Lung (tissue), 12 donors: ENCODE measurements around the gene TMEM171. TPM values are rescaled to one million over a fixed set of nuclear protein-coding genes. Genes with fewer than 3 reads are reported as not detected.
A peak's percentile ranks its signal among the peaks of the same experiment; 100 is the strongest.

Experiments used
- ATAC-seq: fragments of 200-7000 bp; cut with Tn5 transposase; one replicate; pipeline ENCODE4 v1.9.1; 2020; ENCODE audit warnings: moderate number of reproducible peaks; ENCODE audit not compliant: insufficient read depth, low FRiP score
- DNase-seq, 3 donors: peaks; one replicate each; pipeline ENCODE4 v3.0.0-alpha.2; 2013 to 2017
- H3K27ac ChIP-seq, 2 donors: one replicate each; pipeline ENCODE4 v1.5.1; 2013; ENCODE audit warnings: mild to moderate bottlenecking in 2 of 2, moderate library complexity in 2 of 2, control low read depth in 1 of 2, inconsistent platforms in 1 of 2, low read depth in 1 of 2, low read length in 1 of 2
- H3K27me3 ChIP-seq, 3 donors: one replicate each; pipeline ENCODE4 v1.5.1; 2013; ENCODE audit warnings: low read length in 2 of 3; ENCODE audit not compliant: control insufficient read depth in 3 of 3, insufficient read depth in 3 of 3
- H3K36me3 ChIP-seq, 4 donors: one replicate each; pipeline ENCODE4 v1.5.1; 2013; ENCODE audit warnings: low read length in 4 of 4, mild to moderate bottlenecking in 1 of 4, moderate library complexity in 1 of 4; ENCODE audit not compliant: control insufficient read depth in 4 of 4, insufficient read depth in 4 of 4
- H3K4me1 ChIP-seq, 5 donors: one replicate each; pipeline ENCODE4 v1.5.1; 2013; ENCODE audit warnings: low read length in 5 of 5, mild to moderate bottlenecking in 2 of 5, moderate library complexity in 1 of 5; ENCODE audit not compliant: control insufficient read depth in 5 of 5, insufficient read depth in 5 of 5
- H3K4me3 ChIP-seq: one replicate; pipeline ENCODE4 v1.5.1; 2013; ENCODE audit warnings: mild to moderate bottlenecking, control low read depth, moderate library complexity
- H3K9ac ChIP-seq, 2 donors: one replicate each; pipeline ENCODE4 v1.5.1; 2013; ENCODE audit warnings: low read length in 2 of 2, control low read depth in 1 of 2; ENCODE audit not compliant: insufficient read depth in 1 of 2
- H3K9me3 ChIP-seq, 4 donors: one replicate each; pipeline ENCODE4 v1.5.1; 2013; ENCODE audit warnings: low read length in 3 of 4, mild to moderate bottlenecking in 1 of 4, moderate library complexity in 1 of 4; ENCODE audit not compliant: control insufficient read depth in 4 of 4, insufficient read depth in 3 of 4
- WGBS, 2 donors: extraction: QIAGEN DNeasy Blood & Tissue Kit; methylation state at CpG; one replicate each; pipeline ENCODE4 v1.1.7; 2013; 5-methylcytosine and 5-hydroxymethylcytosine counted together
- polyA plus RNA-seq, 2 donors: library from polyadenylated mRNA; stranded (reverse); fragments of 200-250 nt; gene quantifications; one replicate each; pipeline ENCODE4 v1.2.1, GENCODE V29; 2013
- total RNA-seq, 2 donors: library from RNA; depleted of rRNA in 1 of 2; stranded (reverse); fragments of >200 nt in 1 of 2; gene quantifications; one replicate each; pipeline ENCODE4 v1.2.1, GENCODE V29; 2014 to 2021
- TF ChIP-seq, protein P1 (sequence below): IDR thresholded peaks from 2 replicates; pipeline ENCODE4 v1.5.1; 2012; ENCODE audit warnings: mild to moderate bottlenecking; ENCODE audit errors: control extremely low read depth, extremely low read depth
- donor health status: control.
- donor health status: control.
- donor health status: Bipolar disorder and iron deficiency.
- donor health status: healthy.
- donor health status: DM: yes; HTN: yes; CAD: no.

Gene TMEM171
- total and polyA plus RNA-seq, 4 donors, result 0.16 to 0.86 (median 0.44) TPM

DNA sequence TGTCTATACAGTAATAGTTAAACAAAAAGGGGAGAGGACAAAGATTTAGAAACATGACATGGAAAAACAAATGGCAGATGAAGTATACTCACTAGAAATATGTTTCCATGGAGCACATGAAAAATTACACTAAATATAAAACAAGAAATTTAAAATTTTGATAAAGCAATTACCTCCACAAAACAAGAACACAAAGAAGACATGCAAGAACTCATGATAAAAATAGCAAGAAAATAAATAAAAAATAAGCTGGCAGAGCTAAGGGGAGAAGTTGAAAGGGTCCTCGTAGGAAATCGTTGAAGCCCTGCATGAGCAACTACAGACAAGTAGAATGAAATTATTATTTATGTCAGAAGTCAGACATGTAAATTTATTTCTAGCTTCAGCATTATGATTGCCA, 22.6 kb upstream of the TMEM171 start:
- Histone ChIP-seq H3K27me3 (no peaks in the 10 kb centered on the region), H3K9me3 (peaks cover 0 to 6% (median 1%) of the 10 kb centered on the region in 4 donors), H3K27ac (no peak overlapping the region), H3K9ac (no peak overlapping the region), H3K4me1 (no peaks in the 10 kb centered on the region), H3K36me3 (no peaks in the 10 kb centered on the region), H3K4me3 (no peak overlapping the region)
- DNase-seq, result no peak
- ATAC-seq, result no peak
- TF ChIP-seq, protein P1, sequence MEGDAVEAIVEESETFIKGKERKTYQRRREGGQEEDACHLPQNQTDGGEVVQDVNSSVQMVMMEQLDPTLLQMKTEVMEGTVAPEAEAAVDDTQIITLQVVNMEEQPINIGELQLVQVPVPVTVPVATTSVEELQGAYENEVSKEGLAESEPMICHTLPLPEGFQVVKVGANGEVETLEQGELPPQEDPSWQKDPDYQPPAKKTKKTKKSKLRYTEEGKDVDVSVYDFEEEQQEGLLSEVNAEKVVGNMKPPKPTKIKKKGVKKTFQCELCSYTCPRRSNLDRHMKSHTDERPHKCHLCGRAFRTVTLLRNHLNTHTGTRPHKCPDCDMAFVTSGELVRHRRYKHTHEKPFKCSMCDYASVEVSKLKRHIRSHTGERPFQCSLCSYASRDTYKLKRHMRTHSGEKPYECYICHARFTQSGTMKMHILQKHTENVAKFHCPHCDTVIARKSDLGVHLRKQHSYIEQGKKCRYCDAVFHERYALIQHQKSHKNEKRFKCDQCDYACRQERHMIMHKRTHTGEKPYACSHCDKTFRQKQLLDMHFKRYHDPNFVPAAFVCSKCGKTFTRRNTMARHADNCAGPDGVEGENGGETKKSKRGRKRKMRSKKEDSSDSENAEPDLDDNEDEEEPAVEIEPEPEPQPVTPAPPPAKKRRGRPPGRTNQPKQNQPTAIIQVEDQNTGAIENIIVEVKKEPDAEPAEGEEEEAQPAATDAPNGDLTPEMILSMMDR, result no peak
- WGBS, 2 donors, result 91 to 94% methylated on average over 2 of the region's 2 CpGs

DNA sequence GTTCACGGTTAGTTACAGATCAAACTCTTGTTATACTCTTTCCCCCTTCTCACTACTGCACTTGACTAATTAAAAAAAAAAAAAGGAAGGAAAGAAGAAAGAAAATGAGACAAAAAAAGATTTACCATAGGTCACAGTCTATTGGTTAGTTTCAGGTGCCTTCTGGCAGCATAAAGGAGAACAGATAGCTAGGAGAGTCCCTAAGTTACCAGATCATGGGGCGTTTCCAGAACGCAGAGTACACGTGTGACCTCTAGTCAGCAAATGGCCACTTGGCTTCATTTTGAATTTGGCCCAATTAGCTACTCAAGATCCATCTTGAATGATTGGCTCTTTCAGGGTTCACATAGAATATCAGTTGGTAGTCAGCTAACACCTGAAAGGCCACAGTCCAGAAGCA, 20.3 kb upstream of the TMEM171 start:
- TF ChIP-seq, protein P1, result no peak
- Histone ChIP-seq H3K9ac (no peak overlapping the region), H3K27me3 (no peaks in the 10 kb centered on the region), H3K4me1 (no peaks in the 10 kb centered on the region), H3K27ac (no peak overlapping the region), H3K4me3 (no peak overlapping the region), H3K9me3 (peaks cover 0 to 6% (median 1%) of the 10 kb centered on the region in 4 donors), H3K36me3 (no peaks in the 10 kb centered on the region)
- 92 to 94% methylated on average over 4 of the region's 4 CpGs for WGBS, 2 donors
- ATAC-seq, result no peak
- no peak for DNase-seq

DNA sequence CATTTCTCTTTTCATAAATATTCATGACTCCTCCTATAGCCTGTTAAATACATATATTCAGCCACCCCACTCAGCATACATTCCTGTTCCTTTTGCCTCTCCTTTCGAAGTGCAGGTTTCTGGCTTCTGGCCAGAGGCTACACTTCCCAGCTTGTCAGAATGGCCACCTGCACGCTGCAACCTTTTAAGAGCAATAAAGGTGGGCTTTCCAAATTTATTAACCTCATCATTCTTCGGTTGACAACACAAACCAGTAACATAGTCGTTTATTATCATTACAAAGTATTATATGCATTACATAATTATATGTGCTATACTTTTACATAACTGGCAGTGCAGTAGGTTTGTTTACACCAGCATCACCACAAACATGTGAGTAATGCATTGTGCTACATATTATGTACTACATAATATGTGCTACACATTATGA, 16.5 kb upstream of the TMEM171 start:
- ATAC-seq, result no peak
- Histone ChIP-seq H3K27ac (no peak overlapping the region), H3K4me1 (no peaks in the 10 kb centered on the region), H3K9ac (no peak overlapping the region), H3K27me3 (peaks cover 0 to 2% (median 0%) of the 10 kb centered on the region in 3 donors), H3K9me3 (no peaks in the 10 kb centered on the region), H3K4me3 (no peak overlapping the region), H3K36me3 (no peaks in the 10 kb centered on the region)
- WGBS, 2 donors, result 77 to 83% methylated on average over 4 of the region's 4 CpGs
- DNase-seq, result peak in 1 of 3 donors; percentile 10
- TF ChIP-seq, protein P1, result no peak

DNA sequence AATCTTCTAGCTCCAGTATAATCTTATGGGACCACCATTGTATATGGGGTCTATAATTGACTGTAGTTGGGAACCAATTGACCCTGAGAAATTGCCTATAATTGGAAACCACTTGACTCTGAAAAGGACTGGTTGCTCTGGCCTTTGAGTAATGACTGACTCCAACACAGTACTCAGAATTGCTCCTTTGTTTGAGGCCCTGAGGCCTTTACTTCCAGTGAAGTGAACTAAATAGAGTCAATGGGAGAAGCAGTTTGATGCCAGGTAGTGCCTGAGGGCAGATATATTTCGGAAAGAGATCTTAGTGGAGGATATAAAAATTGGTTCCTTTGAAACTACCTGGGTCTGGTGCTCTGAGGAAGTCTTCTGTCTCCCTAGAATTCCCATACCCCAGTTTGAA, 16.0 kb upstream of the TMEM171 start:
- 88% methylated on average over 1 of the region's 1 CpG for WGBS, 2 donors
- no peak overlapping the region for H3K4me3 ChIP-seq

More for the DNA sequence above, 16.0 kb upstream of the TMEM171 start:
- Histone ChIP-seq H3K27ac (no peak overlapping the region), H3K9ac (no peak overlapping the region), H3K27me3 (peaks cover 0 to 2% (median 0%) of the 10 kb centered on the region in 3 donors), H3K9me3 (no peaks in the 10 kb centered on the region), H3K36me3 (no peaks in the 10 kb centered on the region), H3K4me1 (no peaks in the 10 kb centered on the region)
- DNase-seq (no peak), ATAC-seq (no peak)
- TF ChIP-seq, protein P1, result no peak
